ENCODE measurements around the gene WDR49. TPM values are rescaled to one million over a fixed set of nuclear protein-coding genes. Genes with fewer than 3 reads are reported as not detected.

The WDR49 gene
- total and polyA plus RNA-seq, 2 experiments from 2014 or later = not detected

DNA sequence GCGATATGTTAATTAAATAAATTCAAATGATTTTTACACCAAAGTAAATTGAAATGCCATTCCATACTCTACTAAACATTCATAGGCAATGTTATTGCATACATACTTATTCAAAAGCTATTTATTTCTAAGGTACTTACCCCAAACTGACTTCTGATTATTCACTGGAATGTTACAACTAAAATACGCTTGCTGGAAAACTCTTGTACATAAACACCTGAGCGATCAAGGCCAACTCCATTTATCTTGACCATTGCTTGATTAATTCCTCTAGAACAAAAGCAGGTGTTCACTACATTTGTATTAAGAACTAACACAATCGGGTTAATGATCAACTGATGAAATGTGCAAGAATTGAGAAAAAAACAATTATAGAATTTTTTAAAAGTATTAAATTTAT, 179.9 kb downstream of the WDR49 start, which contains the start of gene SERPINI2:
SERPINI2 (minus strand) TSS at position 180 of the 400 bp plus-strand sequence. CDS start 2,208 bp downstream, outside the sequence.
- Histone ChIP-seq H3K27ac (no peak within 1 kb of the TSS), H3K27me3 (no peaks in the 10 kb centered on the region), H3K4me1 (ENCODE audit: insufficient read depth) (no peaks in the 10 kb centered on the region), H3K9me2 (replicated peaks; ENCODE audit: insufficient read depth) (no peaks in the 10 kb centered on the region), H3K4me3 (no peak within 1 kb of the TSS), H4K20me1 (ENCODE audit: insufficient read depth, poor library complexity, severe bottlenecking) (no peaks in the 10 kb centered on the region), H3K9me3 (ENCODE audit: low read depth) (no peaks in the 10 kb centered on the region), H2AFZ (no peak within 1 kb of the TSS), H3K36me3 (replicated peaks; ENCODE audit: insufficient read depth, low read depth) (no peaks in the 10 kb centered on the region), H3K79me2 (no peaks in the 10 kb centered on the region), H3K4me2 (no peak within 1 kb of the TSS)
- 83% methylated on average over 4 of the region's 4 CpGs for WGBS (ENCODE audit: low lambda C conversion rate, missing lambda C conversion rate)
- no peak for DNase-seq (ENCODE audit: low spot score)
- TF ChIP-seq, protein P1, sequence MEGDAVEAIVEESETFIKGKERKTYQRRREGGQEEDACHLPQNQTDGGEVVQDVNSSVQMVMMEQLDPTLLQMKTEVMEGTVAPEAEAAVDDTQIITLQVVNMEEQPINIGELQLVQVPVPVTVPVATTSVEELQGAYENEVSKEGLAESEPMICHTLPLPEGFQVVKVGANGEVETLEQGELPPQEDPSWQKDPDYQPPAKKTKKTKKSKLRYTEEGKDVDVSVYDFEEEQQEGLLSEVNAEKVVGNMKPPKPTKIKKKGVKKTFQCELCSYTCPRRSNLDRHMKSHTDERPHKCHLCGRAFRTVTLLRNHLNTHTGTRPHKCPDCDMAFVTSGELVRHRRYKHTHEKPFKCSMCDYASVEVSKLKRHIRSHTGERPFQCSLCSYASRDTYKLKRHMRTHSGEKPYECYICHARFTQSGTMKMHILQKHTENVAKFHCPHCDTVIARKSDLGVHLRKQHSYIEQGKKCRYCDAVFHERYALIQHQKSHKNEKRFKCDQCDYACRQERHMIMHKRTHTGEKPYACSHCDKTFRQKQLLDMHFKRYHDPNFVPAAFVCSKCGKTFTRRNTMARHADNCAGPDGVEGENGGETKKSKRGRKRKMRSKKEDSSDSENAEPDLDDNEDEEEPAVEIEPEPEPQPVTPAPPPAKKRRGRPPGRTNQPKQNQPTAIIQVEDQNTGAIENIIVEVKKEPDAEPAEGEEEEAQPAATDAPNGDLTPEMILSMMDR (IDR thresholded peaks at IDR 0.05; ENCODE audit: poor library complexity) = no peak
- no peak for TF ChIP-seq EZH2phosphoT487 (IDR thresholded peaks at IDR 0.05; ENCODE audit: low read depth, severe bottlenecking, unreplicated experiment)
- no peak for TF ChIP-seq EZH2 (IDR thresholded peaks at IDR 0.05; ENCODE audit: borderline replicate concordance)

DNA sequence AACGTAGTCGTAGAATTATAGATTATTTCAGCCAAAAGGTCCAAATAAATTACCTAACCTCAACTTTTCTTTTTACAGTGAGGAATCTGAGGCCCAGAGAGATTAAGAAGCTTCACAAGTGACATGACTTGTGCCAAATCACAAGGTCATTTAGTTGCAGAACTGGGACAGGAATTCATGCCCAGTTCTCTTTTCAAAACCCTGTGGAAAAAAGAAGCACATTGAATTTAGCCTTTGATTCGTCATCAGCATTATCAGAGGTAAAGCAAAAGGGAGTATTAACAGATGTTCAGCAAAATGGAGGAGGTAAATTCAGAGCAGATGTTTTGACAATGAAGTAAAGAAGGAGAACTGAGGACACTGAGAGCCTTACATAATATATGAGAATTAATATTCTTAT, 184.4 kb downstream of the WDR49 start:
- Histone ChIP-seq H3K27ac (no peak overlapping the region), H3K4me1 (ENCODE audit: insufficient read depth) (no peaks in the 10 kb centered on the region), H3K4me2 (no peak overlapping the region), H3K36me3 (replicated peaks; ENCODE audit: insufficient read depth, low read depth) (no peaks in the 10 kb centered on the region), H4K20me1 (ENCODE audit: insufficient read depth, poor library complexity, severe bottlenecking) (no peaks in the 10 kb centered on the region), H3K9me2 (replicated peaks; ENCODE audit: insufficient read depth) (no peaks in the 10 kb centered on the region), H3K9me3 (ENCODE audit: low read depth) (no peaks in the 10 kb centered on the region), H3K27me3 (no peaks in the 10 kb centered on the region), H3K79me2 (no peaks in the 10 kb centered on the region), H3K4me3 (no peak overlapping the region), H2AFZ (no peak overlapping the region)
- 79% methylated on average over 3 of the region's 3 CpGs for WGBS (ENCODE audit: low lambda C conversion rate, missing lambda C conversion rate)
- no peak for DNase-seq (ENCODE audit: low spot score)
- TF ChIP-seq EZH2phosphoT487 (IDR thresholded peaks at IDR 0.05; ENCODE audit: low read depth, severe bottlenecking, unreplicated experiment) = no peak
- TF ChIP-seq, protein P1 (IDR thresholded peaks at IDR 0.05; ENCODE audit: poor library complexity) = no peak
- no peak for TF ChIP-seq EZH2 (IDR thresholded peaks at IDR 0.05; ENCODE audit: borderline replicate concordance)

DNA sequence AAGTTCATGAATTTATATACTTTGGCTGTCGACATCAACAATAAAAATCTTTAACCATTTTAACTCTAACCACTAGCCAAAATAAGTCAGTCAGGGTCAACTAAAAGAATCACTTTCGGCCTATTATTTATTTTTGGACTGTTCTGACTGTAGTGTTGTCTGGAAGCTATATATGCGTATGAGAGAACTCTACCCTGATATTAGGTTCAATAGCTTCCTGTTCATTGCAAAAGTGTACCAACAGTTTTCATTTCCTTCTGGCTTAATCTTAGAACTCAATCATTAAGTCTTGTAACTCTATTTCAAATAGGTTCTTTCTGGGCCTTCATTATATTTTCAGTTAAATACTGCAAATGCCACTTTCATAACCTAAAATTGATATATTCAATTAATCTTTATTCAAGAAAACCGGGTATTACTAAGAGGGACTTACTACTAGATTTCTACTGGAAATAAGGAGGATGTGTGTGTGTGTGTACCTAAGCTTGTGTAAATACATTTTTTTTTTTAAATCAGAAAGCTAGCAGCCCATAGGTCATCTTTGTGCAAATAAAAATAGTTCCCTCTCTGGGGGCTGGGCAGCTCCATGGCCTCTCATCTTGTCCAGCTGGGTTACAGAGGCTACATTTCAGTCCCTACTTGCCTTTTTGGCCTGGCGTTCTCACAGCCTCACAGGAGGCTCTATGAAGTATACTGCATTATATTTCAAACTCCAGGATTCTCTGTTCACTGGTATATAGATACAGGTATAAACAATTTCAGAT, 185.7 kb downstream of the WDR49 start:
- WGBS (ENCODE audit: low lambda C conversion rate, missing lambda C conversion rate) = 76% methylated on average over 5 of the region's 5 CpGs
- DNase-seq (ENCODE audit: low spot score) = peak; percentile 24
- H3K4me3 ChIP-seq = no peak overlapping the region

More for the DNA sequence above, 185.7 kb downstream of the WDR49 start:
- Histone ChIP-seq H4K20me1 (ENCODE audit: insufficient read depth, poor library complexity, severe bottlenecking) (no peaks in the 10 kb centered on the region), H3K27ac (no peak overlapping the region), H3K9me3 (ENCODE audit: low read depth) (no peaks in the 10 kb centered on the region), H3K27me3 (no peaks in the 10 kb centered on the region), H3K79me2 (no peaks in the 10 kb centered on the region), H3K36me3 (replicated peaks; ENCODE audit: insufficient read depth, low read depth) (no peaks in the 10 kb centered on the region), H2AFZ (no peak overlapping the region), H3K9me2 (replicated peaks; ENCODE audit: insufficient read depth) (no peaks in the 10 kb centered on the region), H3K4me1 (ENCODE audit: insufficient read depth) (no peaks in the 10 kb centered on the region), H3K4me2 (no peak overlapping the region)
- TF ChIP-seq EZH2 (IDR thresholded peaks at IDR 0.05; ENCODE audit: borderline replicate concordance) (no peak), EZH2phosphoT487 (IDR thresholded peaks at IDR 0.05; ENCODE audit: low read depth, severe bottlenecking, unreplicated experiment) (no peak)
- TF ChIP-seq, protein P1 (IDR thresholded peaks at IDR 0.05; ENCODE audit: poor library complexity) = no peak

Data from hepatocyte (in vitro differentiated cells).